Activated T-helper 1 cell treated with anti-CD3 and anti-CD28 coated beads, Interleukin-2, amount 50 U/mL, for 16 hours (primary cell): ENCODE measurements around the gene HOXB7.

Experiments
- DNase-seq, 2 donors: peaks; one replicate each; pipeline ENCODE4 v3.0.0-alpha.2; 2020; ENCODE audit warnings: low read depth in 1 of 2, low spot score in 1 of 2

Gene HOXB7

GRCh38 chr17:48596000-48596734 lies 14.7 kb downstream of the HOXB7 start:
- no peak for DNase-seq

GRCh38 chr17:48595278-48595999 lies 15.4 kb downstream of the HOXB7 start:
- no peak for DNase-seq

- DNase-seq = no peak
Observed at GRCh38 chr17:48594538-48595277, 16.1 kb downstream of the HOXB7 start.

GRCh38 chr17:48593840-48594537 lies 16.8 kb downstream of the HOXB7 start:
- peak; percentile 63 to 69 for DNase-seq

- no peak for DNase-seq
Observed at GRCh38 chr17:48593126-48593829, 17.5 kb downstream of the HOXB7 start, which contains the start of gene HOXB5. HOXB5 (minus strand) TSS chr17:48593779; CDS start chr17:48593682, 97 bp downstream.

GRCh38 chr17:48592577-48592976 lies 18.2 kb downstream of the HOXB7 start:
- DNase-seq = no peak

GRCh38 chr17:48592057-48592514 lies 18.7 kb downstream of the HOXB7 start:
- no peak for DNase-seq

- no peak for DNase-seq
Observed at GRCh38 chr17:48591255-48592056, 19.4 kb downstream of the HOXB7 start.

- no peak for DNase-seq
Observed at GRCh38 chr17:48590607-48591161, 20.1 kb downstream of the HOXB7 start.

GRCh38 chr17:48589831-48590606 lies 20.8 kb downstream of the HOXB7 start, which contains the start of gene HOXB3:
HOXB3 (minus strand) TSS chr17:48590241; CDS start chr17:48552474, 37,767 bp downstream.
- DNase-seq = no peak

GRCh38 chr17:48589060-48589830 lies 21.6 kb downstream of the HOXB7 start:
- DNase-seq = no peak

GRCh38 chr17:48588528-48588927 lies 22.3 kb downstream of the HOXB7 start:
- DNase-seq = no peak

- DNase-seq = no peak
Observed at GRCh38 chr17:48588074-48588415, 22.8 kb downstream of the HOXB7 start.

GRCh38 chr17:48587276-48588073 lies 23.3 kb downstream of the HOXB7 start:
- DNase-seq = no peak

GRCh38 chr17:48586355-48587258 lies 24.2 kb downstream of the HOXB7 start:
- no peak for DNase-seq

- DNase-seq = no peak
Observed at GRCh38 chr17:48584223-48584741, 26.5 kb downstream of the HOXB7 start.
